MG63 (cell line): ENCODE measurements around the gene CCNJL. TPM values are rescaled to one million over a fixed set of nuclear protein-coding genes. Genes with fewer than 3 reads are reported as not detected.
"Not testable (repeated sequence)": the region's sequence is repeated elsewhere in the genome, so short reads cannot be mapped to it uniquely, and the experiment has no call there.

ENCODE experiments used
- DNase-seq: peaks from one replicate; pipeline ENCODE4 v3.0.0-alpha.2; 2020
- H3K27me3 ChIP-seq: fragments of 250-450 bp; sonication (Bioruptor Pico); 2 replicates; pipeline ENCODE4 v1.5.1; 2020; ENCODE audit warnings: mild to moderate bottlenecking, moderate library complexity
- H3K36me3 ChIP-seq: fragments of 250-450 bp; sonication (Bioruptor Pico); 2 replicates; pipeline ENCODE4 v1.5.1; 2020; ENCODE audit warnings: mild to moderate bottlenecking, moderate library complexity
- H3K4me3 ChIP-seq: fragments of 250-450 bp; sonication (Bioruptor Pico); 2 replicates; pipeline ENCODE4 v1.5.1; 2020; ENCODE audit warnings: mild to moderate bottlenecking, moderate library complexity
- H3K9me3 ChIP-seq: fragments of 250-450 bp; sonication (Bioruptor Pico); 2 replicates; pipeline ENCODE4 v1.5.1; 2020; ENCODE audit warnings: mild to moderate bottlenecking, moderate library complexity
- total RNA-seq: library from RNA; depleted of rRNA; stranded (reverse); fragments of >200 nt; shearing (Covaris generic); gene quantifications from 2 replicates; pipeline ENCODE4 v1.2.3, GENCODE V29; 2014; ENCODE audit warnings: low replicate concordance

The CCNJL gene
- total RNA-seq, 1 experiment from 2014 or later: 0.16 TPM

DNA sequence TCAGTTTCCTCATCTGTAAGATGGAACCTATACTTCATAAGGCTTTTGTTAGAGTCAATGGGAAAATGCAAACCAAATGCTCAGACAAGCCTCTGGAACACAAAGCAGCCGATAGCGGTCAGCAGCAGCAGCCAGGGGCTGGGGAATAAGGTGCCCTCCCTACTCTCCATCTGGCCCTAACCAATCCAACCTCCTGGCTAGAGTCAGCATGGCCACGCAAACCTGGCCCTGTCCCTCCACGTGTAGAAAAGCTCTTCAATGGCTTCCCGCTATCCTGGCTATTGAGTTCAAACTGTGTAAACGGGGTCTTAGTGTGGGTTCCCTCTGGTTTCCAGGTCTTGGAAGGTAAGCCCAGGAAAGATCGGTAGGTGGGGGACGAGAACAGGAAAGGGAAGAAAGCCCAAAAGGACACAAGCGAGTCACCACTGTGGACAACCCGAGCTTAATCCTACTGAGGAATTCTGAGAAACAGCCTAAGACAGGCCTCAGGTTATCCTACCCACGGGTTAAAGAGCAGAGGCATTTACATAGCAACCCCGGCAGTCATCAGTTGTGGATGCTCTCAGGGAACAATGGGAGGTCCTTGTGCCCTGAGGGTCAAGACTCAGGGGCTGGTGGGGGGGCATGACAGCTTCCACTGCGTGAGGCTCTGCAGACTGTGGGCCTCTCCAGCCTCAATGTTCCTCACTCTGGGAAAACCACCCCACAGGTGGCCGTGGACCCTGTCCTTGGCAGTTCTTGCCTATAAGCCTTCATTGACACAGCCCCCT lies 52.2 kb downstream of the CCNJL start:
- no peak for DNase-seq
- H3K36me3 ChIP-seq: no peaks in the 10 kb centered on the region

DNA sequence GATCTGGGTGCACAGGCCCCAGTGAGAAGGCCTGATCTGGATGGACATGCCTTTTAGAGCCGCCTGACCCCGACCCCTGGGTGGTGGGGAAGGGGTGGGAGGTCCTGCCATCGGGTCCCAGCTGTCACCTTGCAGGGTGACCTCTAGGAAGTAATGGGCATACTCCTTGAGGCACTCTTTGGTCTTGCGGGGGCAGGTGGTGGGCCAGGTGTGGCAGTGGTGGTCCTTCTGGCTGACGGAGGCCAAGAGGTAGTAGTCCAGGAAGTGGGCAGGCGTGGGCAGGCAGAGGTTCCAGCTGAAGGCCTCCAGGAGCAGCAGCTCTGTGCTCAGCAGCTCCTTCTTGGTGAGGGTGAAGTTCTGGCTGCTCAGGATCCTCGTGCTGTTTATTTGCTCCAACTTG lies 53.0 kb downstream of the CCNJL start:
- no peak for DNase-seq
- no peaks in the 10 kb centered on the region for H3K9me3 ChIP-seq
- H3K27me3 ChIP-seq: no peaks in the 10 kb centered on the region
- no peaks in the 10 kb centered on the region for H3K36me3 ChIP-seq
- H3K4me3 ChIP-seq: no peak overlapping the region

More for the DNA sequence above, 52.2 kb downstream of the CCNJL start:
- no peaks in the 10 kb centered on the region for H3K9me3 ChIP-seq
- H3K4me3 ChIP-seq: no peak overlapping the region
- no peaks in the 10 kb centered on the region for H3K27me3 ChIP-seq

DNA sequence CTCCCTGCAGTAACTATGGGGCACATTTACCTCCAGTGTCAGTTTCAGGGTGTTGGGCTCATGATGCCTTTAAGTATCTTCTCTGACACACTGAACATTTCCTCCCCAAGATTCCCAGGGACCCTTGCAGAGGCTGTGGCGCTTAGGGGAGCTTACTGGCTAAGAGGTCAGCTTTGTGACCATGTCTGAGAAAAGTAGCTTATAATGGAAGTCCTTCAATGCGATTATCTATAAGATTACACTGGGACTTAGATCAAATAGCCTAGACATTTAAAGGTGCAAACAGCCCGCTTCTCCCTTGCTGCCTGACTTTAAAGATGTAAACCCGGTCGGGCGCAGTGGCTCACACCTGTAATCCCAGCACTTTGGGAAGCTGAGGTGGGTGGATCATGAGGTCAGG lies 57.7 kb downstream of the CCNJL start:
- Histone ChIP-seq H3K9me3 (no peaks in the 10 kb centered on the region), H3K27me3 (no peaks in the 10 kb centered on the region), H3K36me3 (no peaks in the 10 kb centered on the region), H3K4me3 (no peak overlapping the region)
- no peak for DNase-seq

DNA sequence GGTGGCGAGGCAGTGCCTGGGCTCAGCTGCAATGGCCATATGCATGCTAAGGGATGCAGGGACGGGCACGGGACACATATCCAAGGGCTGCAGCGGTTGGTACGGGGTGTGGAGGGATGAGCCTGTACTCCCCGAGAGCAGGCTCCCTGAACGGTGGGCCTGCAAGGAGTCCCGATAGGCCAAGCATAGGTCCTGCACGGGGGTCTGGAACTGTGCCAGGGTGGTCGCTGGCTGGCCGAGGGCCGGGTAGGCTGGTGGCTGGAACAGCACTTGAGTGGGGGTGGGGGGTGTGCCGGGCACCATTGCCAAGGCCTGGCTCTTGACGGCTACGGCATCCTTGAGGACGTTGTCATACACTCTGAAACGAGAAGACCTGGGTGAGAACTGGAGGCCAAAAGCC lies 58.9 kb downstream of the CCNJL start:
- Histone ChIP-seq H3K9me3 (no peaks in the 10 kb centered on the region), H3K4me3 (no peak overlapping the region), H3K36me3 (no peaks in the 10 kb centered on the region)

DNA sequence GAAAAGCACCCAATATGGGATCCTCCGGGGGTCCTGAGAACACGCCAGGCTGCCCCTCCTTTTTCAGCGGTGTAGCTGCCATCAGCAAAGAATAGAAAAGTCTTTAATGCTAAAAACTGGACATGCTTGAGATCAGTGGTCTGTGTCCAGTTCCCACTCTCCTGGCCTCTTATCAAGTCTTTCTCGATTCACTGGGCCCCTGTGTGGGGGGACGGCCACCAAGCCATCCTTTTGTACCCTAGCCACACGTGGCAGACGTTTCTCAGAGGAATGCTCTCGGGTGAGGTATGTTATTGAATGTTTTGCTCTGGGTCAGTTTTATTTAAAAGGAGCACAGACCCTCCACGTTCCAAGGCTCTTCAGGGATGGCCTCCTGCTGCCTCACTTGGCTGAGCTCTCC lies 59.4 kb downstream of the CCNJL start:
- Histone ChIP-seq H3K4me3 (no peak overlapping the region), H3K9me3 (no peaks in the 10 kb centered on the region), H3K27me3 (no peaks in the 10 kb centered on the region), H3K36me3 (no peaks in the 10 kb centered on the region)
- DNase-seq: no peak

More for the DNA sequence above, 58.9 kb downstream of the CCNJL start:
- no peak for DNase-seq
- no peaks in the 10 kb centered on the region for H3K27me3 ChIP-seq

DNA sequence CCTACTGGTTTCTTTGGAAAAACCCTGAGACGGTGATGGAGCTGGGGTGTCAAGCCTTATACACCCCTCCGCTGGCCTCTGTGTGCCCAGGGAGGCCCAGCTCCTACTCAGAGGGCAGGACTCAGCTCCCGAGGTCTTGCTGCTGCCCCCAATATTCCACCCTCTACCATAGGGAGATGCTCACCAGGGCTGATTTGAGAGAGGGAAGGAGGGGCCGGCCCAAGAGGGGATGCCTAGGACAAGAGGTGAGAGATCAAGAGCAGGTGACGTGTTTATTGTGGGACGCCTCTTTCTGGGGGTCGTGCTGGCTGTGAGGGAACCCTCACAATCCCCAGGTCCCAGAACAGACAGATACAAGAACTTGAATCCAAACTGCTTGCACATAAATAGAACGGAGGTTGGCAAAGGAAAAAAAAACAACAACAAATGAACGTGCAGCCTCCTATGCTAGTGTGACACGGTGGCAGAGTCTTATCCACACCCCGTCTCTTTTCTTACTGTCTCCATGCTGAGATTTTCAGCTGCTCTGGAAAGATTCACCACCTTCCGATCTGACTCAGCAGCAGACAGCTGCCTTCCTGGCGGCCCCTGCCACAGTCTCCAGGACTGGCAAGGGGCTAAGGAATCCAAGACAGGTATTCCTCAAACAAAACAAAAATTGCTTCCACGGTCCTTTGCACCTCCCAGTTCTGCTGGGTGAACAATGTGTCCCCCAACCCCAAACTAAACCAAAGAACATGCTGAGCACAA lies 60.8 kb downstream of the CCNJL start:
- Histone ChIP-seq H3K4me3 (no peak overlapping the region), H3K9me3 (no peaks in the 10 kb centered on the region), H3K36me3 (no peaks in the 10 kb centered on the region), H3K27me3 (no peaks in the 10 kb centered on the region)
- DNase-seq: no peak

DNA sequence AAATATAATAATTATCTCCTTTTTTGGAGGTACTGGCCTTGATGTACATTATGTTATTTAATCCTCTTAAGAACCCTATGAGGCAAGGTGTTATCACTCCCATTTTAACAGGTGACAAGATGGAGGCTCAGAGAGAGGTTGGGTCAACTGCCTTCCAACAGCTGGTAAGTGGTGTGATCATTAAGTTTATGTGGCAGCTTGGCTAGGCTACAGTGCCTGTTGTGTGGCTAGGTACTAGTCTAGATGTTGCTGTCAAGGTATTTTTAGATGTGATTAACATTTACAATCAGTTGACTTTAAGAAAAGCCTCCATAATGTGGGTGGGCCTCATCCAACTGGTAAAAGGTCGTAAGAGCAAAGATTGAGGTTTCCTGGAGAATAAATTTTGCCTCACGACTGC lies 61.5 kb downstream of the CCNJL start:
- Histone ChIP-seq H3K27me3 (no peaks in the 10 kb centered on the region), H3K9me3 (no peaks in the 10 kb centered on the region), H3K4me3 (no peak overlapping the region), H3K36me3 (no peaks in the 10 kb centered on the region)
- DNase-seq: no peak

DNA sequence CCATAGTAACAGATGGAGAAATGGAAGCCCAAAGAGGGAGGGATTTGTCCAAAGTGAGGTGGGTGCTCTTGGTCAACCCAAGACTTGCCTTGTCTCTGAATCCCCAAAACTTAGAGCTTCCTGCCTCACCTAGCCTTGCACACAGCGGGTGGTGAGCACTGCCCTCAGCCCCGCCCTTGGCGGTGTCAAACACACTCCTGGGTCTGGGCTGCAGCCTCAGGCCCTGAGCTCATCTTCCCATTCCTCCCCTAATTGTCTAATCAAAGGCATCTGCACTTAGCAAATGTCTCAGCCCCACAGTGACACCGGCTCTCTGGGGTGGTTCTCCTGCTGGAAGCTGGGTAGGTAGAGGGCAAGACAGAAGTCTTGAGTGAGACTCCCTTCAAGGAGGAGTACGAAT lies 62.1 kb downstream of the CCNJL start:
- Histone ChIP-seq H3K9me3 (no peaks in the 10 kb centered on the region), H3K36me3 (no peaks in the 10 kb centered on the region), H3K27me3 (no peaks in the 10 kb centered on the region), H3K4me3 (no peak overlapping the region)
- no peak for DNase-seq

DNA sequence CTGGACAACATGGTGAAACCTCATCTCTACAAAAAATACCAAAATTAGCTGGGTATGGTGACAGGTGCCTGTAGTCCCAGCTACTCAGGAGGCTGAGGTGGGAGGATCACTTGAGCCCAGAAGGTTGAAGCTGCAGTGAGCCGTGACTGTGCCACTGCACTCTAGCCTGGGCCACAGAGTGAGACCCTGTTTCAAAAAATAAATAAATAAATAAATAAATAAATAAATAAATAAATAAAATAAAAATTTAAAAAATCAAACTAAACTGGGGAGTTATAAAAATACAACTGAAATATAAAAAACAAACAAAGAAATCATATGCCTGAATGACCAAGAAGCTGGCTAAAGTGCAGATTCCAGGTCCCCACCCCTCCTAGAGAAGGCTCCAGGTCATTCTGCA lies 62.8 kb downstream of the CCNJL start:
- DNase-seq, H3K36me3 ChIP-seq, H3K27me3 ChIP-seq, H3K4me3 ChIP-seq, H3K9me3 ChIP-seq: not testable (repeated sequence)

DNA sequence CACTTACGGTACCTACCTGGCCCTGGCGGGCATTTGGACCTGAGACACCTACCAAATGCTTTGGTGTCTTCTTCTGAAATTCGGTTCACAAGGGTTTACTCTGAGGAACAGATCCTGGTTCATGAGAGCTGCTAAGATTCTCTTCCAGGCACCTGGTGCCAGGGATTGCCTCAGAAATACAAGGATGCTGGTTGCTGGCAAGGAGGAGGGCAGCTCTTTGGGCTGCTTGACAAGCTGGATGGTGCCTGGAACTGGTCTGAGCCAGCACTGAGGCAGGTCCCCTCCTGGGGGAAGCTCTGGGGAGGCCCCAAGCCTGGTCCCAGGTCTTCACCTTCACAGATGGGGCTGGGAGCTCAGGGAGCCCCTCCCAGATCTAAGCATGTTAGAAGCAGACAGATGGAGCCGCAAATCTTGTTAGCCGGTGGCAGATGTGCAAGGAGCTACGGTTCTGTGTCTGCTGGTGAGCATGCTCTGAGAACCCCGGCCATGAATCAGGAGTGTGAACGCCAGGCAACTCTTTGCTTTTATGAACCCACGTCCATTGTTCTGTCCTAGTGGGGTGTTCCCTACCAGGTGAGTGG lies 66.8 kb downstream of the CCNJL start:
- DNase-seq: no peak
- Histone ChIP-seq H3K4me3 (no peak overlapping the region), H3K27me3 (no peaks in the 10 kb centered on the region), H3K36me3 (no peaks in the 10 kb centered on the region), H3K9me3 (no peaks in the 10 kb centered on the region)

DNA sequence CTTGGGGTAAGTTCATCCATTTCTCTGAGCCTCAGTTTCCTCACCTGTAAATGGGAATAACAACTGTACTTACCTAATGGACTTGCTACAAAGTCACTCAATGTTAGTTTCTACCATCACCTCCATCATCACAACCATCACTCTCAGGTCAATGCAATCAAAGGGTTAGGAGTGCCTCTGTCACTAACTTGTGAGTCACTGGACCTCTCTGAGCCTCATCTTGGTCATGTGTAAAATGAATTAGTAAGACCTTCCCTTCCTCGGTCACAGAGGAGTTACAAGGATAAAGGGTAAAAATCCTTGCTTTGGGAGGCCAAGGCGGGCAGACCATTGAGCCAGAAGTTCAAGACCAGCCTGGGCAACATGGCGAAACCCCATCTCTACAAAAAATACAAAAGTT lies 70.2 kb downstream of the CCNJL start:
- Histone ChIP-seq H3K27me3 (no peaks in the 10 kb centered on the region), H3K9me3 (no peaks in the 10 kb centered on the region), H3K36me3 (no peaks in the 10 kb centered on the region), H3K4me3 (no peak overlapping the region)
- no peak for DNase-seq

DNA sequence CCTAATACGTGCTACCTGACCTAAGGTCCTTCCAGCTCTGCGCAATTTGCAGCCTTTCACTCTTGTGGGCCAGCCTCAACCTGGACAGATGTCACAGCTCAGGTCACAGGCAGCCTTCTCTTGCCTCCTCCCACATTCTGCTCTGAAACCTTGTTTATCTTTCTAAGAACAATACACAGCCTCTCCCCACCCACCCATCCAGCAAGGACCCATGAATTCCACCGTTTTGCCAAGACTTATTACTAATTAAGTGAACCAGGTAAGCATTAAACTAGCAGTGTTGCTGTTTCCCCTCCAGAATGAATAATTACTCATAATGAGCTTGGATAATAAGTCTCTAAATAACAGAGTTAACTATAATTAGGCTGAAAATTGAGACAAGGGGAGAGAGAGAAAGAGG lies 72.0 kb downstream of the CCNJL start:
- H3K9me3 ChIP-seq: no peaks in the 10 kb centered on the region
- DNase-seq: no peak
- H3K36me3 ChIP-seq: no peaks in the 10 kb centered on the region
- no peak overlapping the region for H3K4me3 ChIP-seq
- H3K27me3 ChIP-seq: no peaks in the 10 kb centered on the region

DNA sequence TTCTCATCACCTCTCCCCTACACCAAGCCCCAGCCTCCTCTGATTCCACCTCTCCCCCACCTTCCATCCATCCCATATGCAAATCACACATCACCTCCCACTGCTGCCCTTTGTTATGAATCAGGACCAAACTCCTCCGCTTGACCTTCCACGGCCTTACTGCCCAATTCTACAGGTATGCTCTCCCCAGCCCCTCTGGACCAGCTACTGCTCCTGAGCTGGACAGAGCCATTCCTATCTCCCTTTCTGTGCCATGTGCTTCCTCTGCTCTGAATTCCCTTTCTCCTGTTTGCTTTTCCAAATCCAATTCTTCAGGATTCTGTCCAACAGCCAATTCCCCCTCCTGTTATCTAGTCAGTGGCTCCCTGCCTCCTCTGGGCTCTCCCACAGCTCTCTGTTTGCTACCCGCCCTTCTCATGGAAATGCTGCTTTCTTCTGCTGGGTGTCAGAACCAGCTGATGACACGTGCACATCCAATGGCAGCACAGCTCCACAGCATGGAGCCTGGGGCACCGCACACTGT lies 74.7 kb downstream of the CCNJL start:
- H3K9me3 ChIP-seq: peaks cover 3% of the 10 kb centered on the region; the same call in 1 of the 2 replicates
- H3K4me3 ChIP-seq: no peak overlapping the region
- no peaks in the 10 kb centered on the region for H3K36me3 ChIP-seq
- no peaks in the 10 kb centered on the region for H3K27me3 ChIP-seq
- DNase-seq: no peak

DNA sequence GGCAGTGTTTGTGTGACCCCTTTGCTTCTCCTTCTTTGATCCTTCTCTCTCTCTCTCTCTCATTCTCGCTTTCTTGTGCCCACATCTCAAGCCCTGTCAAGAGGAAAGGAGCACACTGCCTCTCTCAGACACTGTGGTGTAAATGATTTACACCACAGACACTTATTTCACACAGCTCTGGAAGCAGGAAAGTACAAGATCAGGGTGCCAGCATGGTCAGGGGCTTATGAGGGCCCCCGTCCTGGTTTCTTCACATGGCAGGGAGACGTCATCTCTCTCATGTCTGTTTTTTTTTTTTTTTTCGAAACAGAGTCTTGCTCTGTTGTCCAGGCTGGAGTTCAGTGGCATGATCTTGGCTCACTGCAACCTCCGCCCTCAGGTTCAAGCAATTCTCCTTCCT lies 76.6 kb downstream of the CCNJL start:
- H3K4me3 ChIP-seq: no peak overlapping the region
- DNase-seq: no peak
- H3K36me3 ChIP-seq: no peaks in the 10 kb centered on the region
- H3K9me3 ChIP-seq: peaks cover 3% of the 10 kb centered on the region; the same call in 1 of the 2 replicates
- H3K27me3 ChIP-seq: no peaks in the 10 kb centered on the region

DNA sequence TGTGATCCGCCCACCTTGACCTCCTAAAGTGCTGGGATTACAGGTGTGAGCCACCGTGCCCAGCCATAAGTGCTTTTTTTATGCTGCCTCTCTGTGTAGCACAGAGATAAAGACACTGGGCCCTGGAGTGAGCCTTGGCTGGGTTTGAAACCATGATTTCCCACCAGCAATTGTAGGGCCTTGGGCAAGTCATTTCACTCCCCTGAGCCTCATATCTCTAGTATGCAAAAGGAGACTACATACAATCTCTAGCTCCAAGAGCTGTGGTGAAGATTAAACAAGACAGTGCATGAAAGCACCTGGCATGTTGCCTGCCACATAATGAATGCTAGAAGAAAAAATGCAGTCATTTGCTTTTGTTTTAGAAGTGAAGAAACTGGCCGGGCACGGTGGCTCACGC lies 79.1 kb downstream of the CCNJL start:
- no peak overlapping the region for H3K4me3 ChIP-seq
- H3K27me3 ChIP-seq: no peaks in the 10 kb centered on the region
- DNase-seq: no peak
- peaks cover 3% of the 10 kb centered on the region; the same call in 1 of the 2 replicates for H3K9me3 ChIP-seq
- no peaks in the 10 kb centered on the region for H3K36me3 ChIP-seq

DNA sequence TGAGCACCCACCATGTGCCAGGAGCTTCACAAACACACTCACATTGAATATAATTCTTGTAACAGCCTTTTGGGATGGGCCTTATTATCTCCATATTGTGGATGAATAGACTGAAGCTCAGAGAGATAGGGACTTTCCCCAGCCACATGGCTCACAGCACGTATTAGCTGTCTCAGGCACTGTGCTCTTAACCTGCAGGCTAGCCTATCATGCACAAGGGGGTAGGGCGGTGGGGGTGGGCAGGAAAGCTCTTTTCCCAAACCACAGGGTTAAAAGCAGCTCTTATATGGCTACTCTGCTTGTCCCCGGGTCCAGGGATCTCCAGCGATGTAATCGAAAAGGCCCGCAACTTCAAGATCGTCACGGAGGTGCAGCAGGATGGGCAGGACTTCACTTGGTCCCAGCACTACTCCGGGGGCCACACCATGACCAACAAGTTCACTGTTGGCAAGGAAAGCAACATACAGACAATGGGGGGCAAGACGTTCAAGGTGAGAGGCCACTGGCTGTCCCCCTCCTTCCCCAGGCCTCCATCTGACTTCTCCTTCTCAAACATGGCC lies 80.5 kb downstream of the CCNJL start:
- no peaks in the 10 kb centered on the region for H3K36me3 ChIP-seq
- no peak for DNase-seq
- H3K27me3 ChIP-seq: no peaks in the 10 kb centered on the region
- H3K4me3 ChIP-seq: no peak overlapping the region
- peaks cover 3% of the 10 kb centered on the region; the same call in 1 of the 2 replicates for H3K9me3 ChIP-seq
